ENCODE data around the gene OLIG2.

Gene OLIG2

DNA sequence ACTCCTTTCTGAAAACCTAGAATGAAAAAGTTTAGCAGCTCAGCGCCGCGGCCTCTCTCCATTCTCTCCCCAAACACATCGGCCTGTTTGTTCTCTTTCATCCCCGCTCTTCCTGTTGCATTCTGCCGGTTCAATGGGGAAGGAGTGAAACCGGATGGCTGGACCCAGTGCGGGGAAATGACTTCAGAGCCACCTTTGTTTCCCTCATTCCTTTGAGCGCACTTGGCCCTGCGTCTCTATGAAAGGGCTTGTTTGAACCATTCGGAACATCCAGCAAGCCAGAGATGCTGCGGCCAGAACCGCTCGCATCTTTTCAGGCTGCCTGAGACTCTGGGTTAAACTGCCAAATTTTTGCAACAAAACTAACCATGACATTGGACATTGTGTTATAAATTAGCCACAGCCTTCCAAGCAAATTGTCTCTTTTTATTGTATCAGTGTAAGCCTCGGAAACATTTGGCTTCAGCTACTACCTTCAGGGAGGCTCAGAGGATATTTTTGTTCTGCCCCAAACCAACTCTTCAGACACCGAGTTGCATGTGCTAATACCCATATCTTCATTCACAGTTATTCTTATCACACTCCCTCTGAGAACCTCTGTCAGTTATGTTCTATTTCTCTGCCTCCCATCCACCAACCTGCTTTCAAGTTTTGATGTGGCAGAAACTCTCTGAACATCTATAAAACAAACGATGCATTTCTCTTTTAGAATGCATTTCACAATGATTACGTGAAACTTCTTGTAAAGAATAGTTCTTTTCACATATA lies 39.1 kb downstream of the OLIG2 start:
- Histone ChIP-seq H3K4me1 (ENCODE audit: low read depth, poor library complexity, severe bottlenecking) (peaks cover 90% of the 10 kb centered on the region), H3K4me3 (IDR thresholded peaks at IDR 0.05; ENCODE audit: insufficient read depth, low read depth, low read length) (no peak overlapping the region), H3K4me2 (peak overlapping the region; percentile 59; the same call in 1 of the 2 replicates), H3K36me3 (ENCODE audit: insufficient read depth) (no peaks in the 10 kb centered on the region), H3K27ac (peak overlapping the region; percentile 33), H2AFZ (ENCODE audit: low read depth) (no peak overlapping the region; the same call in 1 of the 2 replicates), H3K79me2 (ENCODE audit: insufficient read depth, low read depth) (no peaks in the 10 kb centered on the region), H3K9ac (peak overlapping the region; percentile 2; the same call in 1 of the 2 replicates), H3K27me3 (ENCODE audit: insufficient read depth, low read depth) (no peaks in the 10 kb centered on the region), H4K20me1 (ENCODE audit: insufficient read depth) (no peaks in the 10 kb centered on the region)
- TF ChIP-seq, protein P1, sequence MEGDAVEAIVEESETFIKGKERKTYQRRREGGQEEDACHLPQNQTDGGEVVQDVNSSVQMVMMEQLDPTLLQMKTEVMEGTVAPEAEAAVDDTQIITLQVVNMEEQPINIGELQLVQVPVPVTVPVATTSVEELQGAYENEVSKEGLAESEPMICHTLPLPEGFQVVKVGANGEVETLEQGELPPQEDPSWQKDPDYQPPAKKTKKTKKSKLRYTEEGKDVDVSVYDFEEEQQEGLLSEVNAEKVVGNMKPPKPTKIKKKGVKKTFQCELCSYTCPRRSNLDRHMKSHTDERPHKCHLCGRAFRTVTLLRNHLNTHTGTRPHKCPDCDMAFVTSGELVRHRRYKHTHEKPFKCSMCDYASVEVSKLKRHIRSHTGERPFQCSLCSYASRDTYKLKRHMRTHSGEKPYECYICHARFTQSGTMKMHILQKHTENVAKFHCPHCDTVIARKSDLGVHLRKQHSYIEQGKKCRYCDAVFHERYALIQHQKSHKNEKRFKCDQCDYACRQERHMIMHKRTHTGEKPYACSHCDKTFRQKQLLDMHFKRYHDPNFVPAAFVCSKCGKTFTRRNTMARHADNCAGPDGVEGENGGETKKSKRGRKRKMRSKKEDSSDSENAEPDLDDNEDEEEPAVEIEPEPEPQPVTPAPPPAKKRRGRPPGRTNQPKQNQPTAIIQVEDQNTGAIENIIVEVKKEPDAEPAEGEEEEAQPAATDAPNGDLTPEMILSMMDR (conservative IDR thresholded peaks at IDR 0.05; ENCODE audit: low read depth, low read length), result no peak

GRCh38 chr21:33067043-33067442 lies 41.3 kb downstream of the OLIG2 start:
- no peak overlapping the region for H2AFZ ChIP-seq (ENCODE audit: low read depth)
- no peaks in the 10 kb centered on the region for H3K79me2 ChIP-seq (ENCODE audit: insufficient read depth, low read depth)
- no peak overlapping the region for H3K4me2 ChIP-seq
- H3K27ac ChIP-seq, result no peak overlapping the region
- H3K4me1 ChIP-seq (ENCODE audit: low read depth, poor library complexity, severe bottlenecking), result peaks cover 74% of the 10 kb centered on the region
- no peak overlapping the region for H3K4me3 ChIP-seq (IDR thresholded peaks at IDR 0.05; ENCODE audit: insufficient read depth, low read depth, low read length)
- H3K36me3 ChIP-seq (ENCODE audit: insufficient read depth), result no peaks in the 10 kb centered on the region
- no peak overlapping the region for H3K9ac ChIP-seq
- TF ChIP-seq, protein P1 (conservative IDR thresholded peaks at IDR 0.05; ENCODE audit: low read depth, low read length), result no peak
- H3K27me3 ChIP-seq (ENCODE audit: insufficient read depth, low read depth), result no peaks in the 10 kb centered on the region
- no peaks in the 10 kb centered on the region for H4K20me1 ChIP-seq (ENCODE audit: insufficient read depth)

GRCh38 chr21:33067457-33067856 lies 41.7 kb downstream of the OLIG2 start:
- Histone ChIP-seq H4K20me1 (ENCODE audit: insufficient read depth) (no peaks in the 10 kb centered on the region), H2AFZ (ENCODE audit: low read depth) (no peak overlapping the region), H3K79me2 (ENCODE audit: insufficient read depth, low read depth) (no peaks in the 10 kb centered on the region), H3K27ac (no peak overlapping the region), H3K4me3 (IDR thresholded peaks at IDR 0.05; ENCODE audit: insufficient read depth, low read depth, low read length) (no peak overlapping the region), H3K4me1 (ENCODE audit: low read depth, poor library complexity, severe bottlenecking) (peaks cover 72% of the 10 kb centered on the region), H3K36me3 (ENCODE audit: insufficient read depth) (no peaks in the 10 kb centered on the region), H3K9ac (no peak overlapping the region), H3K27me3 (ENCODE audit: insufficient read depth, low read depth) (no peaks in the 10 kb centered on the region), H3K4me2 (no peak overlapping the region)
- TF ChIP-seq, protein P1 (conservative IDR thresholded peaks at IDR 0.05; ENCODE audit: low read depth, low read length), result no peak

DNA sequence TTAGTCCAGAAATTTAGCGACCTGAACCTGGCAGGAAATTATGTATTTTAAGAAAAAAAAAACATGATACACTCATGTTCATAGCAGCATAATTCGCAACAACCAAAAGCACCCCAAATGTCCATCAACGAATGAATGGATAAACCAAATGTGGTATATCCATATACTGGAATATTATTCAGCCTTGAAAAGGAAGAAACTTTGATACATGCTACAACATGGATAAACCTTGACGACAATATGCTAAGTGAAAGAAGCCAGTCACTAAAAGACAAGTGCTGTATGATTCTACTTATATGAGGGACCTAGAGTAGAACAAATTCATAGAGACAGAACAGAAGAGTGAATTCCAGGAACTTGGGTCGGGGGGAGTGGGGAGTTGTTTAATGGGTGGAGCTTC lies 43.5 kb downstream of the OLIG2 start:
- Histone ChIP-seq H3K27me3 (ENCODE audit: insufficient read depth, low read depth) (no peaks in the 10 kb centered on the region), H3K4me2 (no peak overlapping the region; the same call in 1 of the 2 replicates), H3K27ac (no peak overlapping the region), H4K20me1 (ENCODE audit: insufficient read depth) (no peaks in the 10 kb centered on the region), H3K4me3 (IDR thresholded peaks at IDR 0.05; ENCODE audit: insufficient read depth, low read depth, low read length) (no peak overlapping the region), H3K36me3 (ENCODE audit: insufficient read depth) (no peaks in the 10 kb centered on the region), H3K79me2 (ENCODE audit: insufficient read depth, low read depth) (no peaks in the 10 kb centered on the region), H3K9ac (no peak overlapping the region), H2AFZ (ENCODE audit: low read depth) (no peak overlapping the region), H3K4me1 (ENCODE audit: low read depth, poor library complexity, severe bottlenecking) (peaks cover 54% of the 10 kb centered on the region)
- TF ChIP-seq, protein P1 (conservative IDR thresholded peaks at IDR 0.05; ENCODE audit: low read depth, low read length), result no peak
